RWPE2 (cell line): ENCODE measurements around the gene TAF1L.
"Not testable (repeated sequence)": the region's sequence is repeated elsewhere in the genome, so short reads cannot be mapped to it uniquely, and the experiment has no call there.

Experiments
- ATAC-seq: fragments of 200-7000 bp; cut with Tn5 transposase; 3 replicates; pipeline ENCODE4 v1.9.1; 2021; ENCODE audit warnings: low read depth
- DNase-seq: peaks from one replicate; pipeline ENCODE4 v3.0.0-alpha.2; 2020; ENCODE audit warnings: low spot score
- H3K27ac ChIP-seq: fragments of 450-650 bp; 2 replicates; pipeline ENCODE4 v1.5.1; 2017; ENCODE audit warnings: mild to moderate bottlenecking; ENCODE audit not compliant: poor library complexity, severe bottlenecking
- H3K27me3 ChIP-seq: fragments of 250-450 bp; sonication (Bioruptor Pico); 2 replicates; pipeline ENCODE4 v1.5.1; 2021; ENCODE audit warnings: mild to moderate bottlenecking, moderate library complexity; ENCODE audit not compliant: insufficient read depth, poor library complexity, severe bottlenecking
- H3K36me3 ChIP-seq: fragments of 250-450 bp; sonication (Bioruptor Pico); 2 replicates; pipeline ENCODE4 v1.5.1; 2020; ENCODE audit warnings: low read depth, mild to moderate bottlenecking, moderate library complexity
- H3K4me1 ChIP-seq: fragments of 250-450 bp; sonication (Bioruptor Pico); 2 replicates; pipeline ENCODE4 v1.5.1; 2021; ENCODE audit warnings: mild to moderate bottlenecking, moderate library complexity; ENCODE audit not compliant: insufficient read depth, poor library complexity, severe bottlenecking
- H3K4me3 ChIP-seq: fragments of 250-450 bp; sonication (Bioruptor Pico); 2 replicates; pipeline ENCODE4 v1.5.1; 2021; ENCODE audit warnings: mild to moderate bottlenecking, moderate library complexity; ENCODE audit not compliant: severe bottlenecking
- H3K9me3 ChIP-seq: fragments of 250-450 bp; sonication (Bioruptor Pico); 2 replicates; pipeline ENCODE4 v1.5.1; 2021; ENCODE audit warnings: mild to moderate bottlenecking, moderate library complexity; ENCODE audit not compliant: severe bottlenecking
- CTCF ChIP-seq: fragments of 450-650 bp; IDR thresholded peaks from one replicate; pipeline ENCODE4 v1.5.1; 2017; ENCODE audit warnings: mild to moderate bottlenecking, moderate library complexity; ENCODE audit not compliant: poor library complexity, severe bottlenecking

The TAF1L gene

DNA sequence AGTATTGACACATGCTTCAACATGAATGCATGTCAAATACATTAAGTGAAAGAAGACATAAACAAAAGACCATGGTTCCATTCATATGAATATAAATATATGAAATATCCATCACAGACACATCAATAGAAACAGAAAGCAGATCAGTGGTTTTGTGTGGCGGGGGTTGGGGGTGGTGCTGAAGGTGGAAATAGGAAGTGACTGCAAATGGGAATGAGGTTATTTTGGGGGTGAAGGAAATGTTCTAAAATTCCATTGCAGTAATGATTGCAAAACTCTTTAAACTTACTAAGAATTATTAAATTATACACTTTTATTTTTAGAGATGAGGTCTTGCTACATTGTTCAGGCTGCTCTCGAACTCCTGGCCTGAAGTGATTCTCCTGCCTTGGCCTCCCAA, 28.7 kb downstream of the TAF1L start:
- Histone ChIP-seq H3K27ac (no peak overlapping the region), H3K36me3 (no peaks in the 10 kb centered on the region), H3K27me3 (no peaks in the 10 kb centered on the region), H3K4me1 (no peaks in the 10 kb centered on the region), H3K4me3 (no peak overlapping the region), H3K9me3 (no peaks in the 10 kb centered on the region)
- ATAC-seq: no peak
- no peak for TF ChIP-seq CTCF
- DNase-seq: no peak

DNA sequence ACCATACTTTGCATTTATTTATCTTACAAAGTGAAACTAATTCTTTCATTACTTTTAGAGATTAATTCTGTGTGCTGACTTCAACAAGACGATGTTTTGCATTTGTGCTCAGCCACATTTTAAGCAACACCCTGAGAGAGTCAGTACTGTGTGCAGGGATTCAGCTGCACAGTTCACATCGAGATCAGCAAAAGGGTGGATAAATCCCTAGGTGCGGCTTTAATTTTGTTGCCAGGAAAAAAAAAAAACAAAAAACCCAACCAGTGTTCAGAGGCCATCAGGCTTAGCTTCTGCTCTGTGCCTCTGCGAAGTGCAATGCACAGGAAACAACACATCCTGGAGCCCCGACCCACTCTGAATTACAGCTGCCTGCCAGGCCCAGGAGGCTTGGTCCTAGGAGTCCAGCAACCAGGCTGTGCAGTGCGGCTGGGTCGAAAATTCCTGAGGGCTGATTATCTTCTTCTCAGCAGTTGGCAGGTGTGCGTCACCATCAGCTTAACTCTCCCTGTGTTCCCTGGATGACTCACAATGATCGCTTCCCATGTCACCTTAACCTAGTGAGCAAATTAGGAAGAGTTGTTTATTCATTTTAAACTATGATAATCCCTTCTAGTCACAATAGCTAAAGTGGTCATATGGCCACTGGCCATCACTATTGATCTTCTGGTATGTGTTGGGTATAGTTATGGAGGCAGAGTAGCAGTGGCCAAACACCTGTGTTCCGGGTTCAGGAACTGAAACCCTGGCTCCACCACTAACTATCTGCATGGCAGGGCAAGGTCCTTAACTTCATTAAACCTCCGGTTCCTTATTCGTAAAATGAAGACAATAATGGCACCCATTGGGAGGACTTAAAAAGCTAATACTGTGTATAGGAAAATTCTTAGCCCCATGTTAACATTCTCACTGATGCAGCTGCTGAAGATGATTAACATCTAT, 31.3 kb downstream of the TAF1L start:
- peak; percentile 100 for ATAC-seq
- TF ChIP-seq CTCF: no peak
- H3K4me3 ChIP-seq: no peak overlapping the region
- H3K36me3 ChIP-seq: no peaks in the 10 kb centered on the region
- H3K27me3 ChIP-seq: no peaks in the 10 kb centered on the region
- no peaks in the 10 kb centered on the region for H3K9me3 ChIP-seq
- no peak overlapping the region for H3K27ac ChIP-seq
- H3K4me1 ChIP-seq: no peaks in the 10 kb centered on the region
- DNase-seq: peak; percentile 84

DNA sequence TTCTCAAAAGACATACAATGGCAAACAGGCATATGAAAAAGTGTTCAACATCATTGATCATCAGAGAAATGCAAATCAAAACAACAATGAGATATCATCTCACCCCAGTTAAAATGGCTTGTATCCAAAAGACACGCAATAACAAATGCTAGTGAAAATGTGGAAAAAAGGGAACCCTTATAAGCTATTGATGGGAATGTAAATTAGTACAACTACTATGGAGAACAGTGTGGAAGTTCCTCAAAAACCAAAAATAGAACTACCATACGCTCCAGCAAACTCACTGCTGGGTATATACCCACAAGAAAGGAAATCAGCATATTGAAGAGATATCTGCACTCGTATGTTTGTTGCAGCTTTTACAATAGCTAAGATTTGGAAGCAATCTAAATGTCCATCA, 36.4 kb downstream of the TAF1L start:
- H3K9me3 ChIP-seq, H3K27ac ChIP-seq, H3K27me3 ChIP-seq, H3K4me3 ChIP-seq, H3K4me1 ChIP-seq, DNase-seq, H3K36me3 ChIP-seq, ATAC-seq: not testable (repeated sequence)

GRCh38 chr9:32596936-32597335, 38.5 kb downstream of the TAF1L start:
- Histone ChIP-seq H3K4me1 (no peaks in the 10 kb centered on the region), H3K36me3 (no peaks in the 10 kb centered on the region), H3K9me3 (no peaks in the 10 kb centered on the region), H3K4me3 (no peak overlapping the region), H3K27me3 (no peaks in the 10 kb centered on the region), H3K27ac (no peak overlapping the region)
- DNase-seq (no peak), ATAC-seq (no peak)
- TF ChIP-seq CTCF: no peak

DNA sequence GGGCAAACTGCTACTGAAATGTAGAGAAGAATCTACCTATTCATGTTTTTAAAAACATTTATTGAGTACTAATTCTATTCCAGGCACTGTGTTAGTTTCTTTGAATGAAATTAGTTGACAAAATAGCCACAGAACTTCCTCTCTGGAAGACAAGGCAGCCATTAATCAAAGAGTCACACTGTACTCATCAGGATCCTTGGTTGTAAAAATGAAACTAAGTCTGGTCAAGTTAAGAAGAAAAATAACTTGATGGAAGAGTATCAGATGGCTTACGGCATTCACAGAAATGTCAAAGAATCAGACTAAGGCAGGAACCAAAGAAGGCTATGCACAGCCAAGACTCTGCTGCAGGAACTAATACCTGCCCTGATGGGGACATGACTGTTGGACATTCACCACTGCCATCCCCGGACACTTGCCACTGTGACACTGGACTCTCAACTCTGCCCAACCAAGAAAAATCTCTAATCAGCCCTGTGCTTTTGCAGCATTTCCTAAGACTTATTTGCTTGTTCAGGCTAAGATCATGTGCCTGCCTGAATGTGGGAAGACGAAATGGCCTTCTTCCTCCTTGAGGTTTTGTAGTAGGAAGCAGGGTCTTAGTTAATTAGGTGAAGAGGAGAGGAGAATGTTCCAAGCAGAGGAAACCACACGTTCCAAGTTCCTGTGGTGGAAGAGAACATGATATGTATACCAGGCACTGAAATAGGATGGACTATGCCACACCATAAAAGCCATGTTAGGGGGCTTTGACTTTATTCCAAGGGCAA, 39.2 kb downstream of the TAF1L start:
- no peak for DNase-seq
- TF ChIP-seq CTCF: no peak
- Histone ChIP-seq H3K4me1 (peaks cover 2% of the 10 kb centered on the region), H3K27me3 (no peaks in the 10 kb centered on the region), H3K4me3 (no peak overlapping the region), H3K9me3 (no peaks in the 10 kb centered on the region), H3K36me3 (no peaks in the 10 kb centered on the region), H3K27ac (no peak overlapping the region)
- no peak for ATAC-seq
